Measurements from ENCODE around the gene CUEDC1.

Gene CUEDC1

GRCh38 chr17:57876866-57877237 is 78.4 kb downstream of the CUEDC1 start:
- H3K36me3 ChIP-seq (replicated peaks; ENCODE audit: low read depth, low read length) = no peaks in the 10 kb centered on the region
- H4K20me1 ChIP-seq (ENCODE audit: insufficient read depth, low read length) = no peaks in the 10 kb centered on the region
- H3K9me3 ChIP-seq (ENCODE audit: insufficient read depth, low read length) = no peaks in the 10 kb centered on the region
- no peak overlapping the region for H3K4me2 ChIP-seq (ENCODE audit: low read length)
- H3K27me3 ChIP-seq (ENCODE audit: low read depth, low read length) = peaks cover 5% of the 10 kb centered on the region; the same call in 1 of the 2 replicates
- no peaks in the 10 kb centered on the region for H3K79me2 ChIP-seq (ENCODE audit: low read length)
- no peak overlapping the region for H3K27ac ChIP-seq (ENCODE audit: low read length)
- TF ChIP-seq CTCF (IDR thresholded peaks at IDR 0.05; ENCODE audit: low read depth, low read length) (no peak), EZH2phosphoT487 (IDR thresholded peaks at IDR 0.05; ENCODE audit: low read depth) (no peak)
- H2AFZ ChIP-seq (ENCODE audit: low read depth, low read length) = no peak overlapping the region
- no peak overlapping the region for H3K9ac ChIP-seq (ENCODE audit: low read length)
- H3K4me1 ChIP-seq (ENCODE audit: low read length) = peaks cover 11% of the 10 kb centered on the region; the same call in 1 of the 2 replicates
- no peak overlapping the region for H3K4me3 ChIP-seq (ENCODE audit: low read length)

GRCh38 chr17:57876023-57876865 is 79.0 kb downstream of the CUEDC1 start:
- no peaks in the 10 kb centered on the region for H3K79me2 ChIP-seq (ENCODE audit: low read length)

DNA sequence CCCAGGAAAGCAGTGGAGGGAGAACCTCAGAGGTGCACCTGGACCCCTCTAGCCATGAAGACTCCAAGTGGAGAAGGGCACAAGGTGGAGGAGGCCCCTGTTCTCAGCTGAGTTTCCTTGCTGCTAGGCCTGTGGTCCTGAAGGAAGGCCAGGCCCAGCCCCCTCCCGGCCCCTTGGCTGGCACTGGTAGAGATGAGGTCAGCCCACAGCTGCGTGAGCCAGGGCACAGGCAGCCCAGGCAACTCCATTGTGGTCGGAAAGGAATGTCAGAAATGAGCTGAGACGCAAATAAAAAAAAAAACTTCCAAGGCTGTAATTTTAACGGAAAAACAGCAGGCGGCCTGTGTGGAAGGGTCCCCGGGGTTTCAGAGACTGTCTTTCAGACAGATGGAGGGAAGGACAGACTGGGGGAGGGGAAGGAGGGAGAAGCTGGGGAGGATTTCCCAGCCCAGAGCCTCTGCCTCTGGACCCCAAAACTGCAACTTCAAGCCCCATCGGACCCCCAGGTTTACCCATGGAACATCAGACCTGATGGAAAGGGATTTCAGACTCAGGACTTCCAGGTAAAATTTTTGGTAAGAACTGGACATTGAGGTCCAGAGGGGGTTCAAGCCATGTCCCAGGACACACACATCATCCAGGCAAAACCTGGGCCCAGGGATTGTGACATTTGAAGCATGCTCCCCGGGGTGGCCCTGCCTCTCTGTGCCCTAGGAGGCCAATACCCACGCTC is 79.8 kb downstream of the CUEDC1 start:
- peaks cover 11% of the 10 kb centered on the region; the same call in 1 of the 2 replicates for H3K4me1 ChIP-seq (ENCODE audit: low read length)
- no peak for TF ChIP-seq EZH2phosphoT487 (IDR thresholded peaks at IDR 0.05; ENCODE audit: low read depth)
- no peak for TF ChIP-seq CTCF (IDR thresholded peaks at IDR 0.05; ENCODE audit: low read depth, low read length)
- H2AFZ ChIP-seq (ENCODE audit: low read depth, low read length) = no peak overlapping the region
- H3K27me3 ChIP-seq (ENCODE audit: low read depth, low read length) = peaks cover 5% of the 10 kb centered on the region; the same call in 1 of the 2 replicates
- H4K20me1 ChIP-seq (ENCODE audit: insufficient read depth, low read length) = no peaks in the 10 kb centered on the region
- no peak overlapping the region for H3K4me3 ChIP-seq (ENCODE audit: low read length)
- no peaks in the 10 kb centered on the region for H3K36me3 ChIP-seq (replicated peaks; ENCODE audit: low read depth, low read length)
- no peak overlapping the region for H3K27ac ChIP-seq (ENCODE audit: low read length)
- no peak overlapping the region for H3K4me2 ChIP-seq (ENCODE audit: low read length)
- no peaks in the 10 kb centered on the region for H3K9me3 ChIP-seq (ENCODE audit: insufficient read depth, low read length)
- no peak overlapping the region for H3K9ac ChIP-seq (ENCODE audit: low read length)
- no peaks in the 10 kb centered on the region for H3K79me2 ChIP-seq (ENCODE audit: low read length)

More at GRCh38 chr17:57876023-57876865, 79.0 kb downstream of the CUEDC1 start:
- no peak overlapping the region for H3K27ac ChIP-seq (ENCODE audit: low read length)
- no peaks in the 10 kb centered on the region for H3K9me3 ChIP-seq (ENCODE audit: insufficient read depth, low read length)
- peaks cover 11% of the 10 kb centered on the region; the same call in 1 of the 2 replicates for H3K4me1 ChIP-seq (ENCODE audit: low read length)
- no peak overlapping the region for H3K4me2 ChIP-seq (ENCODE audit: low read length)
- no peaks in the 10 kb centered on the region for H3K36me3 ChIP-seq (replicated peaks; ENCODE audit: low read depth, low read length)
- no peak overlapping the region for H3K9ac ChIP-seq (ENCODE audit: low read length)
- TF ChIP-seq CTCF (IDR thresholded peaks at IDR 0.05; ENCODE audit: low read depth, low read length) (no peak), EZH2phosphoT487 (IDR thresholded peaks at IDR 0.05; ENCODE audit: low read depth) (no peak)
- no peak overlapping the region for H3K4me3 ChIP-seq (ENCODE audit: low read length)
- H4K20me1 ChIP-seq (ENCODE audit: insufficient read depth, low read length) = no peaks in the 10 kb centered on the region
- no peak overlapping the region for H2AFZ ChIP-seq (ENCODE audit: low read depth, low read length)
- H3K27me3 ChIP-seq (ENCODE audit: low read depth, low read length) = peaks cover 5% of the 10 kb centered on the region; the same call in 1 of the 2 replicates

All from OCI-LY3 (cell line).